Measurements from ENCODE around the gene COL26A1. TPM values are rescaled to one million over a fixed set of nuclear protein-coding genes. Genes with fewer than 3 reads are reported as not detected.
"Not testable (repeated sequence)": the region's sequence is repeated elsewhere in the genome, so short reads cannot be mapped to it uniquely, and the experiment has no call there.

The COL26A1 gene
- polyA plus RNA-seq, 1 donor from 2014 or later: 36.6 TPM

- H3F3A ChIP-seq (ENCODE audit: insufficient read depth, low read length, poor library complexity, severe bottlenecking): no peaks in the 10 kb centered on the region
- H3K9ac ChIP-seq (ENCODE audit: low read length): no peak overlapping the region
- no peak overlapping the region for H3K4me2 ChIP-seq (ENCODE audit: low read length)
- no peaks in the 10 kb centered on the region for H3K9me3 ChIP-seq (ENCODE audit: low read length)
- H3K27me3 ChIP-seq (ENCODE audit: insufficient read depth, low read depth, low read length): no peaks in the 10 kb centered on the region
- no peaks in the 10 kb centered on the region for H3K79me2 ChIP-seq (replicated peaks; ENCODE audit: insufficient read depth, low read length)
- H4K20me1 ChIP-seq (ENCODE audit: insufficient read depth): no peaks in the 10 kb centered on the region
- no peak overlapping the region for H2AFZ ChIP-seq (ENCODE audit: low read depth, low read length)
- H3K9me2 ChIP-seq (ENCODE audit: insufficient read depth, low read length): no peaks in the 10 kb centered on the region
- H3K27ac ChIP-seq (ENCODE audit: low read length): no peak overlapping the region
- TF ChIP-seq EZH2 (IDR thresholded peaks at IDR 0.05; ENCODE audit: borderline replicate concordance, insufficient read depth, low read length, poor library complexity, severe bottlenecking) (no peak), SMC3 (conservative IDR thresholded peaks at IDR 0.05; ENCODE audit: poor library complexity) (no peak), EP300 (conservative IDR thresholded peaks at IDR 0.05; ENCODE audit: poor library complexity, severe bottlenecking) (no peak), RAD21 (conservative IDR thresholded peaks at IDR 0.05) (no peak), MXI1 (conservative IDR thresholded peaks at IDR 0.05; ENCODE audit: poor library complexity, severe bottlenecking) (no peak), POLR2AphosphoS5 (IDR thresholded peaks at IDR 0.05) (no peak), CTCF (IDR thresholded peaks at IDR 0.05; ENCODE audit: poor library complexity, severe bottlenecking) (no peak), REST (IDR thresholded peaks at IDR 0.05; ENCODE audit: borderline replicate concordance) (no peak), TAF1 (IDR thresholded peaks at IDR 0.05; ENCODE audit: low read depth) (no peak)
- H3K36me3 ChIP-seq (ENCODE audit: insufficient read depth, low read length): no peaks in the 10 kb centered on the region
- no peak overlapping the region for H3K4me3 ChIP-seq (ENCODE audit: low read length)
Measured at GRCh38 chr7:101347477-101347876, 15.2 kb upstream of the COL26A1 start.

GRCh38 chr7:101348456-101349067, 14.1 kb upstream of the COL26A1 start:
- H3K79me2 ChIP-seq (replicated peaks; ENCODE audit: insufficient read depth, low read length); H3F3A ChIP-seq (ENCODE audit: insufficient read depth, low read length, poor library complexity, severe bottlenecking); H3K4me3 ChIP-seq (ENCODE audit: low read length); H2AFZ ChIP-seq (ENCODE audit: low read depth, low read length); H3K9me3 ChIP-seq (ENCODE audit: low read length); H3K36me3 ChIP-seq (ENCODE audit: insufficient read depth, low read length); H3K9me2 ChIP-seq (ENCODE audit: insufficient read depth, low read length); H3K4me2 ChIP-seq (ENCODE audit: low read length); H3K27ac ChIP-seq (ENCODE audit: low read length); H3K27me3 ChIP-seq (ENCODE audit: insufficient read depth, low read depth, low read length); H3K9ac ChIP-seq (ENCODE audit: low read length); H4K20me1 ChIP-seq (ENCODE audit: insufficient read depth): not testable (repeated sequence)

- H3F3A ChIP-seq (ENCODE audit: insufficient read depth, low read length, poor library complexity, severe bottlenecking); H3K9me3 ChIP-seq (ENCODE audit: low read length); H3K9ac ChIP-seq (ENCODE audit: low read length); H3K79me2 ChIP-seq (replicated peaks; ENCODE audit: insufficient read depth, low read length); H3K27me3 ChIP-seq (ENCODE audit: insufficient read depth, low read depth, low read length); H2AFZ ChIP-seq (ENCODE audit: low read depth, low read length); H3K27ac ChIP-seq (ENCODE audit: low read length); H3K9me2 ChIP-seq (ENCODE audit: insufficient read depth, low read length); H3K4me3 ChIP-seq (ENCODE audit: low read length); H3K4me2 ChIP-seq (ENCODE audit: low read length); H3K36me3 ChIP-seq (ENCODE audit: insufficient read depth, low read length); H4K20me1 ChIP-seq (ENCODE audit: insufficient read depth): not testable (repeated sequence)
Measured at GRCh38 chr7:101349300-101349699, 13.4 kb upstream of the COL26A1 start.

All from neural cell (in vitro differentiated cells).